Nephron (organoid): ENCODE measurements around the gene TBL1X.
"Not testable (repeated sequence)": the region's sequence is repeated elsewhere in the genome, so short reads cannot be mapped to it uniquely, and the experiment has no call there.

Experiments
- H3K27ac Mint-ChIP-seq, 3 experiments: 2 replicates each; pipeline ENCODE4 v1.8.0; 2020; ENCODE audit warnings: mixed read lengths in 3 of 3, mild to moderate bottlenecking in 2 of 3, moderate library complexity in 1 of 3
- H3K27me3 Mint-ChIP-seq: 2 replicates; pipeline ENCODE4 v1.8.0; 2021; ENCODE audit warnings: low read depth, mild to moderate bottlenecking, moderate library complexity, mixed read lengths
- H3K36me3 Mint-ChIP-seq: 2 replicates; pipeline ENCODE4 v1.8.0; 2020; ENCODE audit warnings: low read depth, mixed read lengths
- H3K4me1 Mint-ChIP-seq: 2 replicates; pipeline ENCODE4 v1.8.0; 2020; ENCODE audit warnings: mixed read lengths
- H3K4me3 Mint-ChIP-seq, 3 experiments: 2 replicates each; pipeline ENCODE4 v1.8.0; 2020; ENCODE audit warnings: mild to moderate bottlenecking in 3 of 3, mixed read lengths in 3 of 3, moderate library complexity in 2 of 3
- H3K9me3 Mint-ChIP-seq: 2 replicates; pipeline ENCODE4 v1.8.0; 2020; ENCODE audit warnings: mixed read lengths
- CTCF ChIP-seq, 3 experiments: fragments of 200-600 bp; sonication (generic); IDR thresholded peaks; one replicate each; pipeline ENCODE4 v1.5.0; 2021; ENCODE audit warnings: antibody characterized with exemption in 3 of 3; ENCODE audit not compliant: unreplicated experiment in 3 of 3

Gene TBL1X

GRCh38 chrX:9430346-9430921 is 34.4 kb upstream of the TBL1X start:
- Mint-ChIP-seq H3K27me3 (no peaks in the 10 kb centered on the region), H3K4me3 (no peak overlapping the region), H3K4me1 (peaks cover 5% of the 10 kb centered on the region), H3K27ac (no peak overlapping the region), H3K36me3 (no peaks in the 10 kb centered on the region), H3K9me3 (peaks cover 13% of the 10 kb centered on the region)
- no peak for TF ChIP-seq CTCF (IDR thresholded peaks at IDR 0.05; ENCODE audit: unreplicated experiment in 3 of 3)

- peaks cover 6% of the 10 kb centered on the region for H3K9me3 Mint-ChIP-seq
- H3K27me3 Mint-ChIP-seq = no peaks in the 10 kb centered on the region
- no peaks in the 10 kb centered on the region for H3K36me3 Mint-ChIP-seq
- no peak for TF ChIP-seq CTCF (IDR thresholded peaks at IDR 0.05; ENCODE audit: unreplicated experiment in 3 of 3)
- H3K4me3 Mint-ChIP-seq = no peak overlapping the region
- H3K4me1 Mint-ChIP-seq = peaks cover 5% of the 10 kb centered on the region
- H3K27ac Mint-ChIP-seq = no peak overlapping the region
These were observed 33.6 kb upstream of the TBL1X start for GRCh38 chrX:9431281-9431680.

GRCh38 chrX:9433596-9433995 is 31.3 kb upstream of the TBL1X start:
- H3K4me1 Mint-ChIP-seq = peaks cover 10% of the 10 kb centered on the region
- no peaks in the 10 kb centered on the region for H3K36me3 Mint-ChIP-seq
- peaks cover 13% of the 10 kb centered on the region for H3K9me3 Mint-ChIP-seq
- H3K27me3 Mint-ChIP-seq = no peaks in the 10 kb centered on the region
- no peak overlapping the region for H3K4me3 Mint-ChIP-seq
- TF ChIP-seq CTCF (IDR thresholded peaks at IDR 0.05; ENCODE audit: unreplicated experiment in 3 of 3) = no peak
- H3K27ac Mint-ChIP-seq = no peak overlapping the region

GRCh38 chrX:9434051-9434550 is 30.8 kb upstream of the TBL1X start:
- Mint-ChIP-seq H3K4me1 (peaks cover 14% of the 10 kb centered on the region), H3K4me3 (no peak overlapping the region), H3K27ac (no peak overlapping the region), H3K9me3 (peaks cover 13% of the 10 kb centered on the region), H3K27me3 (no peaks in the 10 kb centered on the region), H3K36me3 (no peaks in the 10 kb centered on the region)
- TF ChIP-seq CTCF (IDR thresholded peaks at IDR 0.05; ENCODE audit: unreplicated experiment in 3 of 3) = no peak

- not testable (repeated sequence) for H3K4me3 Mint-ChIP-seq, H3K27me3 Mint-ChIP-seq, H3K36me3 Mint-ChIP-seq, H3K27ac Mint-ChIP-seq
- peaks cover 11% of the 10 kb centered on the region for H3K4me1 Mint-ChIP-seq
- peaks cover 14% of the 10 kb centered on the region for H3K9me3 Mint-ChIP-seq
These were observed 29.8 kb upstream of the TBL1X start for GRCh38 chrX:9435086-9435485.

GRCh38 chrX:9436812-9437211 is 28.0 kb upstream of the TBL1X start:
- Mint-ChIP-seq H3K27ac (no peak overlapping the region), H3K4me3 (no peak overlapping the region), H3K27me3 (no peaks in the 10 kb centered on the region), H3K36me3 (no peaks in the 10 kb centered on the region), H3K4me1 (peaks cover 19% of the 10 kb centered on the region), H3K9me3 (peaks cover 16% of the 10 kb centered on the region)
- TF ChIP-seq CTCF (IDR thresholded peaks at IDR 0.05; ENCODE audit: unreplicated experiment in 3 of 3) = no peak
